Panc1 (cell line): ENCODE measurements around the gene SLC31A2. TPM values are rescaled to one million over a fixed set of nuclear protein-coding genes. Genes with fewer than 3 reads are reported as not detected.

Experiments used
- ATAC-seq: fragments of 200-7000 bp; cut with Tn5 transposase; 2 replicates; pipeline ENCODE4 v1.9.1; 2020; ENCODE audit warnings: mild to moderate bottlenecking, moderate library complexity
- BruUV-seq: library from RNA; stranded (reverse); fragments of 400-500 nt; replicated peaks from 2 replicates; lab custom pipeline; 2021; lab: Mats Ljungman, UMichigan
- CTCF ChIA-PET: fragments of 300-600 bp; sonication (Branson Sonifier 250); formaldehyde crosslinking; loops from one replicate; lab custom pipeline; 2022; ENCODE audit warnings: antibody characterized with exemption; lab: Charles Lee
- POLR2A ChIA-PET: fragments of 300-600 bp; sonication (Branson Sonifier 250); formaldehyde crosslinking; loops from one replicate; lab custom pipeline; 2022; ENCODE audit warnings: antibody characterized with exemption; lab: Charles Lee
- DNase-seq: peaks from one replicate; pipeline ENCODE4 v3.0.0-alpha.2; 2010; ENCODE audit warnings: low read depth, low spot score
- H3K27ac ChIP-seq: 2 replicates; pipeline ENCODE4 v1.5.1; 2011; ENCODE audit warnings: mild to moderate bottlenecking, low read length, inconsistent platforms
- H3K27me3 ChIP-seq: fragments of 200-500 bp; sonication (Bioruptor generic); 2 replicates; pipeline ENCODE4 v1.6.0; 2014; ENCODE audit warnings: low read length, inconsistent platforms; ENCODE audit not compliant: control insufficient read depth, insufficient read depth
- H3K36me3 ChIP-seq: fragments of 200-500 bp; sonication (Bioruptor generic); 2 replicates; pipeline ENCODE4 v1.5.1; 2014; ENCODE audit warnings: inconsistent platforms, mild to moderate bottlenecking, low read length, moderate library complexity; ENCODE audit not compliant: control insufficient read depth, insufficient read depth
- H3K4me1 ChIP-seq: 2 replicates; pipeline ENCODE4 v1.5.1; 2011; ENCODE audit warnings: inconsistent platforms, mild to moderate bottlenecking, low read length, moderate library complexity; ENCODE audit not compliant: control insufficient read depth, insufficient read depth
- H3K4me3 ChIP-seq, 2 experiments: 2 replicates each; pipeline ENCODE4 v1.5.1; 2011 to 2012; ENCODE audit warnings: low read depth in 2 of 2, low read length in 2 of 2, mild to moderate bottlenecking in 2 of 2, inconsistent platforms in 1 of 2, moderate library complexity in 1 of 2
- H3K9me3 ChIP-seq: fragments of 200-500 bp; sonication (Bioruptor generic); 2 replicates; pipeline ENCODE4 v1.5.1; 2014; ENCODE audit warnings: low read depth, mild to moderate bottlenecking, inconsistent platforms, low read length, moderate library complexity; ENCODE audit not compliant: control insufficient read depth, insufficient read depth
- CTCF ChIP-seq: fragments of 450-650 bp; IDR thresholded peaks from 2 replicates; pipeline ENCODE4 v1.5.1; 2017; ENCODE audit warnings: mild to moderate bottlenecking
- POLR2AphosphoS5 ChIP-seq: IDR thresholded peaks from 2 replicates; pipeline ENCODE4 v1.6.1; 2012; ENCODE audit warnings: mild to moderate bottlenecking, low read depth, low read length, moderate library complexity
- SIN3A ChIP-seq: IDR thresholded peaks from 2 replicates; pipeline ENCODE4 v1.6.1; 2012; ENCODE audit warnings: low read depth, mild to moderate bottlenecking, low read length, moderate library complexity, borderline replicate concordance; ENCODE audit not compliant: insufficient read depth
- TCF7L2 ChIP-seq: IDR thresholded peaks from 2 replicates; pipeline ENCODE4 v1.6.1; 2011; ENCODE audit warnings: mild to moderate bottlenecking, low read depth, low read length, inconsistent platforms
- in situ Hi-C: cut with HindIII; loops from 2 replicates; pipeline ENCODE4 v1.10.0; 2016; ENCODE audit warnings: low sequenced_read_pairs, low pct_unique_long_range_greater_than_20kb
- intact Hi-C: fragments of 100-400 bp; cut with micrococcal nuclease; formaldehyde crosslinking; loops from one replicate; pipeline ENCODE4 v1.10.0; 2022; ENCODE audit not compliant: unreplicated experiment
- total RNA-seq: library from RNA; stranded (reverse); gene quantifications from one replicate; pipeline ENCODE4 v1.2.1, GENCODE V29; 2021; ENCODE audit not compliant: unreplicated experiment
- TF ChIP-seq, protein P1 (sequence below), 2 experiments: IDR thresholded peaks; 2 replicates each; pipeline ENCODE4 v1.6.1; 2011 to 2012; ENCODE audit warnings: low read depth in 2 of 2, control low read depth in 1 of 2, low read length in 1 of 2, mild to moderate bottlenecking in 1 of 2, moderate library complexity in 1 of 2; ENCODE audit not compliant: insufficient read depth in 1 of 2

The SLC31A2 gene
- total RNA-seq, 1 experiment from 2014 or later: 5.3 TPM

DNA sequence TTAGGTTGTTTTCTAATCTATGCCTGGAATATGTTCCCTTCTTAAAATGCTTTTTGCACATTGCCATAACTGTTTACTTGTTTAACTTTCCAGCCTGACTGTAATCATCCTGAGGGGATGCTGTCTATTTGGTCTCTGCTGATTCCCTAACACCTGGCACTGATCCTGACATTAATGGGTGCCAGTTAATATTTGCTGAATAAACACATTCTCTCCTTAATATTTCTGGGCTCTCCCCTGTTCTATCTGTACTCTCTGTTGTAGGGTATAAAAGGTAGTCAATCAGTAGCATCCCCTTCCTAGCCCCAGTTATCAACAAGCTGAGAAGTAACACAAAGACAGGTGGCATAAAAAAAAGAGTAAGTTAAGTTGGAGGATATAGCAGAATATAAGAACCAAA, 21.3 kb upstream of the SLC31A2 start:
- intact Hi-C loops: no loop called here
- no peak for TF ChIP-seq TCF7L2
- TF ChIP-seq, protein P1, sequence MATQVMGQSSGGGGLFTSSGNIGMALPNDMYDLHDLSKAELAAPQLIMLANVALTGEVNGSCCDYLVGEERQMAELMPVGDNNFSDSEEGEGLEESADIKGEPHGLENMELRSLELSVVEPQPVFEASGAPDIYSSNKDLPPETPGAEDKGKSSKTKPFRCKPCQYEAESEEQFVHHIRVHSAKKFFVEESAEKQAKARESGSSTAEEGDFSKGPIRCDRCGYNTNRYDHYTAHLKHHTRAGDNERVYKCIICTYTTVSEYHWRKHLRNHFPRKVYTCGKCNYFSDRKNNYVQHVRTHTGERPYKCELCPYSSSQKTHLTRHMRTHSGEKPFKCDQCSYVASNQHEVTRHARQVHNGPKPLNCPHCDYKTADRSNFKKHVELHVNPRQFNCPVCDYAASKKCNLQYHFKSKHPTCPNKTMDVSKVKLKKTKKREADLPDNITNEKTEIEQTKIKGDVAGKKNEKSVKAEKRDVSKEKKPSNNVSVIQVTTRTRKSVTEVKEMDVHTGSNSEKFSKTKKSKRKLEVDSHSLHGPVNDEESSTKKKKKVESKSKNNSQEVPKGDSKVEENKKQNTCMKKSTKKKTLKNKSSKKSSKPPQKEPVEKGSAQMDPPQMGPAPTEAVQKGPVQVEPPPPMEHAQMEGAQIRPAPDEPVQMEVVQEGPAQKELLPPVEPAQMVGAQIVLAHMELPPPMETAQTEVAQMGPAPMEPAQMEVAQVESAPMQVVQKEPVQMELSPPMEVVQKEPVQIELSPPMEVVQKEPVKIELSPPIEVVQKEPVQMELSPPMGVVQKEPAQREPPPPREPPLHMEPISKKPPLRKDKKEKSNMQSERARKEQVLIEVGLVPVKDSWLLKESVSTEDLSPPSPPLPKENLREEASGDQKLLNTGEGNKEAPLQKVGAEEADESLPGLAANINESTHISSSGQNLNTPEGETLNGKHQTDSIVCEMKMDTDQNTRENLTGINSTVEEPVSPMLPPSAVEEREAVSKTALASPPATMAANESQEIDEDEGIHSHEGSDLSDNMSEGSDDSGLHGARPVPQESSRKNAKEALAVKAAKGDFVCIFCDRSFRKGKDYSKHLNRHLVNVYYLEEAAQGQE (IDR thresholded peaks at IDR 0.05; ENCODE audit: insufficient read depth in 1 of 2, low read depth in 2 of 2, low read length in 1 of 2): no peak
- no peak for TF ChIP-seq POLR2AphosphoS5
- TF ChIP-seq CTCF: no peak
- no peak for TF ChIP-seq SIN3A
- H3K9me3 ChIP-seq: no peaks in the 10 kb centered on the region
- ChIA-PET POLR2A (no interaction called here), CTCF (no interaction called here)
- no peak overlapping the region for H3K27ac ChIP-seq
- ATAC-seq (no peak), DNase-seq (no peak)
- no TSS peak for BruUV-seq
- H3K36me3 ChIP-seq: no peaks in the 10 kb centered on the region
- in situ Hi-C loops: no loop called here
- no peak overlapping the region for H3K4me3 ChIP-seq
- peaks cover 2% of the 10 kb centered on the region for H3K27me3 ChIP-seq
- no peaks in the 10 kb centered on the region for H3K4me1 ChIP-seq

DNA sequence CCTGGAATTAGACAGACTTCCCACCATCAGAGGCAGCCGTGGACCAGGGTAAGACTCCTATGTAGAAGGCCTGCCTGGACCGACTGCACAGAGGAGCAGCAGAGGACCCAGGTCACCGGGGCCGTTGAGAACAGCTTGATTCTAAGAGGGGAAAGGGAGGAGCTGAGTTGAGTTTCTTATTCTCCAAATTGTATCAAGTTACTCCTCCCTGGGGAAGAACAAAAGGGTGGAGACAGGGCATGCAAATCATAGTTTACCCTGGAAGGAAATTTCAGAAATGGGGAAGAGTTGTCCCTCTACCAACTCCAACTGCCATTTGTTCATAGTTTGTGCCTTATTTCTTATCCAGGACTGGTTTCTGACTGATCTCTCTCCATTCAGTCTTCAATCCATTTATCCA, 20.9 kb upstream of the SLC31A2 start:
- in situ Hi-C loops: no loop called here
- DNase-seq: no peak
- intact Hi-C loops: no loop called here
- H3K27ac ChIP-seq: no peak overlapping the region
- TF ChIP-seq TCF7L2: no peak
- TF ChIP-seq CTCF: no peak
- H3K4me1 ChIP-seq: no peaks in the 10 kb centered on the region
- BruUV-seq: no TSS peak
- ChIA-PET POLR2A (no interaction called here), CTCF (no interaction called here)
- ATAC-seq: no peak
- H3K4me3 ChIP-seq: no peak overlapping the region
- H3K36me3 ChIP-seq: no peaks in the 10 kb centered on the region
- H3K9me3 ChIP-seq: no peaks in the 10 kb centered on the region
- H3K27me3 ChIP-seq: peaks cover 2% of the 10 kb centered on the region

DNA sequence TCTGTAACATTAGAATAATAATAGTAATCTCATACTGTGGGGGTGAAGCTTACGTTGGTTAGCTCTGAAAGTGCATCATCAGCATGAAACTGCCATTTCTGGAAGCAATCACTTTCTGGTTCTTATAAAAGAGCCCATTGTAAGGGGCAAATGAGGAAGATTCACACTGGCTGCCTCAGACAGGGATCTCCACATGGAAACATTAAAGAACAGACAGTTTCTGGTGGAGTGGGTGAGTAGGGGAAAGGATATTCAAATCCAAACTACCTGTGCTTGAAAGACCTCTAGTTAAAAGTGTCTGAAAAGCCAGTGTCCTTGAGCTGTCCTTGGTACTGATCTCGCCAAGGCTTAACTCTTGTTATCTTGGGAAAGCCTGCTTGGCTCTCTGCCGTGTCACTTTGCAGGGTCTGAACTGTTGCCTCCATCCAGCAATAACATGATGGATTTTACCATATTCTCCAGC, 19.1 kb upstream of the SLC31A2 start:
- POLR2A ChIA-PET: no interaction called here
- TF ChIP-seq POLR2AphosphoS5: no peak
- TF ChIP-seq, protein P1 (IDR thresholded peaks at IDR 0.05; ENCODE audit: insufficient read depth in 1 of 2, low read depth in 2 of 2, low read length in 1 of 2): peak; percentile 85 to 87
- CTCF ChIA-PET: no interaction called here
- H3K4me3 ChIP-seq: no peak overlapping the region
- no peak overlapping the region for H3K27ac ChIP-seq
- no TSS peak for BruUV-seq
- H3K36me3 ChIP-seq: no peaks in the 10 kb centered on the region
- intact Hi-C loops: no loop called here
- DNase-seq (no peak), ATAC-seq (no peak)
- no peaks in the 10 kb centered on the region for H3K4me1 ChIP-seq
- H3K9me3 ChIP-seq: no peaks in the 10 kb centered on the region
- in situ Hi-C loops: no loop called here
- peaks cover 2% of the 10 kb centered on the region for H3K27me3 ChIP-seq
